Trophoblast cell (in vitro differentiated cells and primary cell): Measurements from ENCODE around the gene CEP63.
"Not testable (repeated sequence)": the region's sequence is repeated elsewhere in the genome, so short reads cannot be mapped to it uniquely, and the experiment has no call there.

Source experiments
- DNase-seq, 2 donors: peaks; one replicate each; pipeline ENCODE4 v3.0.0-alpha.2; 2016
- H2AFZ ChIP-seq: 2 replicates; pipeline ENCODE4 v1.6.1; 2013; ENCODE audit warnings: low read length, moderate library complexity, mild to moderate bottlenecking; ENCODE audit not compliant: insufficient read depth, poor library complexity
- H2AK5ac ChIP-seq: 2 replicates; pipeline ENCODE4 v1.6.1; 2013; ENCODE audit warnings: mild to moderate bottlenecking, low read length
- H2BK120ac ChIP-seq: 2 replicates; pipeline ENCODE4 v1.6.1; 2013; ENCODE audit warnings: low read length, mild to moderate bottlenecking, moderate library complexity; ENCODE audit not compliant: insufficient read depth, poor library complexity
- H2BK12ac ChIP-seq: 2 replicates; pipeline ENCODE4 v1.6.1; 2013; ENCODE audit warnings: mild to moderate bottlenecking, low read length, moderate library complexity
- H2BK5ac ChIP-seq: 2 replicates; pipeline ENCODE4 v1.6.1; 2013; ENCODE audit warnings: low read length, low read depth, moderate library complexity, mild to moderate bottlenecking; ENCODE audit not compliant: poor library complexity
- H3K14ac ChIP-seq: 2 replicates; pipeline ENCODE4 v1.6.1; 2013; ENCODE audit warnings: mild to moderate bottlenecking, low read length
- H3K18ac ChIP-seq: 2 replicates; pipeline ENCODE4 v1.6.1; 2013; ENCODE audit warnings: mild to moderate bottlenecking, low read length
- H3K23ac ChIP-seq: 2 replicates; pipeline ENCODE4 v1.6.1; 2013; ENCODE audit warnings: low read length
- H3K27ac ChIP-seq: 2 replicates; pipeline ENCODE4 v1.5.1; 2013; ENCODE audit warnings: low read depth, mild to moderate bottlenecking, inconsistent platforms, low read length, moderate library complexity
- H3K27me3 ChIP-seq: 2 replicates; pipeline ENCODE4 v1.6.1; 2013; ENCODE audit warnings: inconsistent platforms, mild to moderate bottlenecking, low read length, moderate library complexity; ENCODE audit not compliant: insufficient read depth
- H3K36me3 ChIP-seq, 2 experiments: 1 replicate in 1 of 2; 2 replicates in 1 of 2; pipeline ENCODE4 v1.6.1; 2013; ENCODE audit warnings: low read length in 2 of 2, mild to moderate bottlenecking in 2 of 2, moderate library complexity in 1 of 2; ENCODE audit not compliant: insufficient read depth in 2 of 2, control insufficient read depth in 1 of 2
- H3K4ac ChIP-seq: 2 replicates; pipeline ENCODE4 v1.6.1; 2013; ENCODE audit warnings: low read depth, mild to moderate bottlenecking, low read length, moderate library complexity
- H3K4me1 ChIP-seq, 2 experiments: 1 replicate in 1 of 2; 2 replicates in 1 of 2; pipeline ENCODE4 v1.6.1; 2013; ENCODE audit warnings: low read length in 2 of 2, mild to moderate bottlenecking in 2 of 2, moderate library complexity in 1 of 2; ENCODE audit not compliant: insufficient read depth in 2 of 2, control insufficient read depth in 1 of 2
- H3K4me2 ChIP-seq: 2 replicates; pipeline ENCODE4 v1.6.1; 2013; ENCODE audit warnings: inconsistent platforms, mild to moderate bottlenecking, low read length, moderate library complexity
- H3K4me3 ChIP-seq: 2 replicates; pipeline ENCODE4 v1.5.1; 2013; ENCODE audit warnings: mild to moderate bottlenecking, low read depth, low read length, inconsistent platforms
- H3K79me1 ChIP-seq: one replicate; pipeline ENCODE4 v1.6.1; 2013; ENCODE audit warnings: low read length
- H3K79me2 ChIP-seq: 2 replicates; pipeline ENCODE4 v1.6.1; 2013; ENCODE audit warnings: low read length, mild to moderate bottlenecking; ENCODE audit not compliant: control insufficient read depth, insufficient read depth, poor library complexity
- H3K9ac ChIP-seq: 2 replicates; pipeline ENCODE4 v1.6.1; 2013; ENCODE audit warnings: mild to moderate bottlenecking, low read length
- H3K9me3 ChIP-seq: 2 replicates; pipeline ENCODE4 v1.6.1; 2013; ENCODE audit warnings: low read depth, mild to moderate bottlenecking, control low read depth, inconsistent platforms, low read length; ENCODE audit not compliant: insufficient read depth
- H4K12ac ChIP-seq: 2 replicates; pipeline ENCODE4 v1.6.1; 2013; ENCODE audit warnings: low read depth, mild to moderate bottlenecking, low read length, moderate library complexity
- H4K8ac ChIP-seq: 2 replicates; pipeline ENCODE4 v1.6.1; 2013; ENCODE audit warnings: low read depth, mild to moderate bottlenecking, low read length, moderate library complexity
- H4K91ac ChIP-seq: one replicate; pipeline ENCODE4 v1.6.1; 2013; ENCODE audit warnings: low read depth, mild to moderate bottlenecking, low read length, moderate library complexity
- WGBS: extraction: QIAGEN DNeasy Blood & Tissue Kit; methylation state at CpG from one replicate; pipeline ENCODE4 v1.1.7; 2013; ENCODE audit warnings: missing lambda C conversion rate; ENCODE audit not compliant: insufficient read length, insufficient coverage; ENCODE audit errors: extremely low coverage; 5-methylcytosine and 5-hydroxymethylcytosine counted together

Gene CEP63

DNA sequence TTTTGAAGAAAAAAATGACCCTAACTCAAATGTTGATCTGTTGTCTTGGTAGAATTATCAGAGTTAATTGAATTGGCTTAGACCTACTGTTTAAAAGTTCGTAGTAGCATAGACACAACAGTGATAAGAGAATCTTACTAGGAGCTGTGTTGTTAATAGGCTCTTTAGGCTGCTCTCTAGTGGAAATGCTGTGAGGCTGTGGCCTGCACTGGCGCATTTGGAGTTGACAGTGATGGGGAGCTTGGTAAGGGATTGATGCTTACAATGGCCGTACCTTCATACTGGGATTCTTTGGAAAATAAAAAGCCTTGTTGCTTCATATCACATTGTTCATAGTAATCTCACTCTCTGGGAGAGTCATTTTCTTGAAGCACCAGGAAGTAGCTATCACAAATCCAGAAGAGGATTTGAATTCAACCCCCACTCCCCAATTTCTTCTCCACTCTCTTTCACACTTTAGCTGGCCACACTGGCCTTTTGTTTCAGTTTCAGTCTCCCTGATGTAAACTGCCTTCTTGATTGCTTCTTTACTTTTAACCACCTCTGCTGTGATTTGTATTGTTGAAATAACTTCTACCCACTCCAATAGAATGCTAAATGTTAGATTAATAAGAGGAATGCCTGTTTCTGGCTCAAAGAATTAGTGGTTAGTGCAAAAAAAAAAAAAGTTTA lies 56.6 kb downstream of the CEP63 start:
- Histone ChIP-seq H3K4me2 (no peak overlapping the region), H4K8ac (no peak overlapping the region), H4K91ac (no peak overlapping the region), H3K4me1 (no peaks in the 10 kb centered on the region), H3K9ac (no peak overlapping the region), H3K36me3 (peaks cover 3 to 7% of the 10 kb centered on the region in 2 experiments), H3K4ac (no peak overlapping the region), H2BK120ac (no peak overlapping the region), H3K9me3 (no peaks in the 10 kb centered on the region), H3K79me1 (no peaks in the 10 kb centered on the region), H2AK5ac (no peak overlapping the region), H4K12ac (no peak overlapping the region), H2BK5ac (no peak overlapping the region), H3K79me2 (no peaks in the 10 kb centered on the region), H3K27ac (no peak overlapping the region), H3K23ac (no peak overlapping the region), H3K14ac (no peak overlapping the region), H3K4me3 (no peak overlapping the region), H2AFZ (no peak overlapping the region), H2BK12ac (no peak overlapping the region), H3K18ac (no peak overlapping the region), H3K27me3 (no peaks in the 10 kb centered on the region)
- no CpG with 5 or more reads among the region's 3 CpGs for WGBS
- no peak for DNase-seq

GRCh38 chr3:134543113-134543512 lies 57.3 kb downstream of the CEP63 start:
- Histone ChIP-seq H3K36me3 (peaks cover 4% of the 10 kb centered on the region in 2 experiments), H3K4me2 (no peak overlapping the region), H2AK5ac (no peak overlapping the region), H3K18ac (no peak overlapping the region), H3K14ac (no peak overlapping the region), H4K8ac (no peak overlapping the region), H3K9me3 (no peaks in the 10 kb centered on the region), H4K12ac (no peak overlapping the region), H3K27me3 (no peaks in the 10 kb centered on the region), H3K23ac (no peak overlapping the region), H4K91ac (no peak overlapping the region), H3K4me1 (no peaks in the 10 kb centered on the region), H3K4ac (no peak overlapping the region), H2BK120ac (no peak overlapping the region), H2AFZ (no peak overlapping the region), H3K79me2 (no peaks in the 10 kb centered on the region), H3K9ac (no peak overlapping the region), H2BK5ac (no peak overlapping the region), H3K4me3 (no peak overlapping the region), H3K79me1 (no peaks in the 10 kb centered on the region), H3K27ac (no peak overlapping the region), H2BK12ac (no peak overlapping the region)
- no peak for DNase-seq
- no CpG with 5 or more reads among the region's 3 CpGs for WGBS

GRCh38 chr3:134544316-134544715 lies 58.5 kb downstream of the CEP63 start:
- Histone ChIP-seq H2BK5ac (no peak overlapping the region), H4K91ac (no peak overlapping the region), H2BK120ac (no peak overlapping the region), H3K4me1 (no peaks in the 10 kb centered on the region), H3K14ac (no peak overlapping the region), H3K27ac (no peak overlapping the region), H3K27me3 (no peaks in the 10 kb centered on the region), H3K4me3 (no peak overlapping the region), H3K4ac (no peak overlapping the region), H3K4me2 (no peak overlapping the region), H3K79me2 (no peaks in the 10 kb centered on the region), H3K9me3 (no peaks in the 10 kb centered on the region), H4K8ac (no peak overlapping the region), H3K9ac (no peak overlapping the region), H4K12ac (no peak overlapping the region), H3K79me1 (no peaks in the 10 kb centered on the region), H2AFZ (no peak overlapping the region), H2AK5ac (no peak overlapping the region), H3K18ac (no peak overlapping the region), H3K36me3 (peaks cover 3 to 4% of the 10 kb centered on the region in 2 experiments), H3K23ac (no peak overlapping the region), H2BK12ac (no peak overlapping the region)
- DNase-seq: no peak
- no CpG with 5 or more reads among the region's 2 CpGs for WGBS

- H3K4me1 ChIP-seq, H2AK5ac ChIP-seq: not testable (repeated sequence)
- no CpG with 5 or more reads among the region's 12 CpGs for WGBS
Observed at GRCh38 chr3:134544783-134545182, 58.9 kb downstream of the CEP63 start.

More at GRCh38 chr3:134544783-134545182, 58.9 kb downstream of the CEP63 start:
- DNase-seq, H3K23ac ChIP-seq, H3K18ac ChIP-seq, H3K4me2 ChIP-seq, H3K4me3 ChIP-seq, H2BK5ac ChIP-seq, H3K36me3 ChIP-seq, H2BK12ac ChIP-seq, H3K79me1 ChIP-seq, H2AFZ ChIP-seq, H3K9me3 ChIP-seq, H2BK120ac ChIP-seq, H4K12ac ChIP-seq, H3K27ac ChIP-seq, H3K27me3 ChIP-seq, H3K9ac ChIP-seq, H3K14ac ChIP-seq, H3K4ac ChIP-seq, H3K79me2 ChIP-seq, H4K8ac ChIP-seq, H4K91ac ChIP-seq: not testable (repeated sequence)
